MM.1S (cell line): ENCODE results near the gene ACSL4.

Experiments used
- DNase-seq: peaks from one replicate; pipeline ENCODE4 v3.0.0-alpha.2; 2015
- H2AFZ ChIP-seq: fragments of 300-600 bp; sonication (generic); 2 replicates; pipeline ENCODE4 v1.6.0; 2016; ENCODE audit warnings: antibody characterized with exemption, low read length
- H3F3A ChIP-seq: fragments of 300-600 bp; sonication (generic); 2 replicates; pipeline ENCODE4 v1.6.1; 2016; ENCODE audit warnings: mild to moderate bottlenecking, antibody characterized with exemption, low read length, moderate library complexity, mixed read lengths; ENCODE audit not compliant: insufficient read depth
- H3K27ac ChIP-seq: fragments of 300-600 bp; sonication (generic); 2 replicates; pipeline ENCODE4 v1.5.1; 2016; ENCODE audit warnings: mild to moderate bottlenecking, low read length
- H3K27me3 ChIP-seq: fragments of 300-600 bp; sonication (generic); replicated peaks from 2 replicates; pipeline ENCODE4 v1.6.0; 2016; ENCODE audit warnings: low read length; ENCODE audit not compliant: insufficient read depth
- H3K36me3 ChIP-seq: fragments of 300-600 bp; sonication (generic); replicated peaks from 2 replicates; pipeline ENCODE4 v1.6.1; 2016; ENCODE audit warnings: mild to moderate bottlenecking, low read length, mixed read lengths; ENCODE audit not compliant: insufficient read depth
- H3K4me1 ChIP-seq: fragments of 300-600 bp; sonication (generic); 2 replicates; pipeline ENCODE4 v1.6.1; 2016; ENCODE audit warnings: low read length, mixed read lengths
- H3K4me2 ChIP-seq: fragments of 300-600 bp; sonication (generic); 2 replicates; pipeline ENCODE4 v1.6.0; 2016; ENCODE audit warnings: low read depth, low read length
- H3K4me3 ChIP-seq: fragments of 300-600 bp; sonication (generic); 2 replicates; pipeline ENCODE4 v1.5.1; 2016; ENCODE audit warnings: low read length, mixed read lengths
- H3K79me2 ChIP-seq: fragments of 300-600 bp; sonication (generic); 2 replicates; pipeline ENCODE4 v1.6.1; 2016; ENCODE audit warnings: mixed run types, low read length, mixed read lengths
- H3K9ac ChIP-seq: fragments of 300-600 bp; sonication (generic); 2 replicates; pipeline ENCODE4 v1.6.1; 2016; ENCODE audit warnings: low read length, mixed read lengths
- H3K9me2 ChIP-seq: fragments of 300-600 bp; sonication (generic); replicated peaks from 2 replicates; pipeline ENCODE4 v1.6.1; 2016; ENCODE audit warnings: mild to moderate bottlenecking, low read length, mixed read lengths; ENCODE audit not compliant: insufficient read depth
- H3K9me3 ChIP-seq: fragments of 300-600 bp; sonication (generic); replicated peaks from 2 replicates; pipeline ENCODE4 v1.6.1; 2016; ENCODE audit warnings: mild to moderate bottlenecking, low read length, mixed read lengths; ENCODE audit not compliant: insufficient read depth
- H4K20me1 ChIP-seq: fragments of 300-600 bp; sonication (generic); 2 replicates; pipeline ENCODE4 v1.6.1; 2016; ENCODE audit warnings: mild to moderate bottlenecking, low read length, moderate library complexity, mixed read lengths; ENCODE audit not compliant: insufficient read depth
- CTCF ChIP-seq: fragments of 300-600 bp; sonication (generic); IDR thresholded peaks from 2 replicates; pipeline ENCODE4 v1.5.1; 2016; ENCODE audit warnings: antibody characterized with exemption, low read length, mixed read lengths
- EZH2 ChIP-seq: fragments of 300-600 bp; sonication (generic); optimal IDR thresholded peaks from 2 replicates; pipeline ENCODE3; 2017; ENCODE audit warnings: low read depth, mild to moderate bottlenecking, antibody characterized with exemption, low read length, mixed read lengths
- EZH2phosphoT487 ChIP-seq: fragments of 300-600 bp; sonication (generic); IDR thresholded peaks from 2 replicates; pipeline ENCODE4 v1.6.1; 2018; ENCODE audit warnings: antibody characterized with exemption, low read length

The ACSL4 gene

DNA sequence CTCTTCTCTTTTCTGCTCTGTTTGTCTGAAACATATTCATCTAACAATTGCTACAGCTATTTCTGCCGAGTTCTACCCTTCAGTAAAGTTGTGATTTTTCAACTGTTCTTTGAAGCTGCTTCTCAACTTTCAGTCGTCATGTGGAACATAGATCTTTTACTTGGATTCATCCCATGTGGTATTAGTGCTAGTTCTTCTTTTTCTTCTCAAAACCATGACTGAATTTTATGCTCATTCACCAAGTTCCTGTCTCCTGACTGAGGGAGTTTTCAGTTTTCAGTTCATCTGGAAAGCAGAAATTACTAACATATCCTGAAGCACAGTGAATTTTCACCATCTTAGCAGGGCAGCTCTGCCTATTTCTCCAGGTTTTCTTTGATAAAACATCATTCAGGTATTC is 12.1 kb downstream of the ACSL4 start:
- Histone ChIP-seq H4K20me1 (no peaks in the 10 kb centered on the region), H3K4me1 (no peaks in the 10 kb centered on the region), H3K36me3 (no peaks in the 10 kb centered on the region), H3K79me2 (no peaks in the 10 kb centered on the region), H3K4me2 (no peak overlapping the region), H2AFZ (no peak overlapping the region), H3K9me3 (no peaks in the 10 kb centered on the region), H3K4me3 (no peak overlapping the region), H3F3A (no peaks in the 10 kb centered on the region), H3K27ac (no peak overlapping the region), H3K27me3 (no peaks in the 10 kb centered on the region), H3K9me2 (no peaks in the 10 kb centered on the region), H3K9ac (no peak overlapping the region)
- TF ChIP-seq EZH2: no peak
- TF ChIP-seq EZH2phosphoT487: no peak
- TF ChIP-seq CTCF: no peak
- DNase-seq: no peak

DNA sequence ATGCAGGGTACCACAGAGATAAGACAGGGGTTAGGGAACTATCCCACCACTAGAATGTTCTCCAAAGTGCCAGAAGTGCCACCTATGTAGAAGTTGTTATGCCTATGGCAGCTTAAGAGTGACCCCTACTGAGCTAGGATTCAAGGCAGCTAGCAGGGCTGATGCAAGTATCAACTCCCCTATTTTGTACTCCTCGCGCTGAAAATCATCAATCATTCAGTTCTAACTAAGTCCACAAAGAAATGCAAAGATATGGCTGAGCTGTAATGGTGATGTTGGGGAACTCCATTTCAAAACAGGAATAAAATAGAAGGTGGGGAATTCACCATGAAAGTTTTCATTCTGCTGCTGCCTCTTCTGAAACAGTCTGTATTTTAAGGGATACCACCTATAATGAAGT is 13.8 kb downstream of the ACSL4 start:
- Histone ChIP-seq H3K4me3 (no peak overlapping the region), H3K36me3 (no peaks in the 10 kb centered on the region), H3K27me3 (no peaks in the 10 kb centered on the region), H3F3A (no peaks in the 10 kb centered on the region), H3K4me1 (no peaks in the 10 kb centered on the region), H3K9ac (no peak overlapping the region), H3K4me2 (no peak overlapping the region), H3K79me2 (no peaks in the 10 kb centered on the region), H3K9me3 (no peaks in the 10 kb centered on the region), H3K9me2 (no peaks in the 10 kb centered on the region), H3K27ac (no peak overlapping the region), H2AFZ (no peak overlapping the region), H4K20me1 (no peaks in the 10 kb centered on the region)
- no peak for DNase-seq
- TF ChIP-seq EZH2phosphoT487 (no peak), CTCF (no peak), EZH2 (no peak)

DNA sequence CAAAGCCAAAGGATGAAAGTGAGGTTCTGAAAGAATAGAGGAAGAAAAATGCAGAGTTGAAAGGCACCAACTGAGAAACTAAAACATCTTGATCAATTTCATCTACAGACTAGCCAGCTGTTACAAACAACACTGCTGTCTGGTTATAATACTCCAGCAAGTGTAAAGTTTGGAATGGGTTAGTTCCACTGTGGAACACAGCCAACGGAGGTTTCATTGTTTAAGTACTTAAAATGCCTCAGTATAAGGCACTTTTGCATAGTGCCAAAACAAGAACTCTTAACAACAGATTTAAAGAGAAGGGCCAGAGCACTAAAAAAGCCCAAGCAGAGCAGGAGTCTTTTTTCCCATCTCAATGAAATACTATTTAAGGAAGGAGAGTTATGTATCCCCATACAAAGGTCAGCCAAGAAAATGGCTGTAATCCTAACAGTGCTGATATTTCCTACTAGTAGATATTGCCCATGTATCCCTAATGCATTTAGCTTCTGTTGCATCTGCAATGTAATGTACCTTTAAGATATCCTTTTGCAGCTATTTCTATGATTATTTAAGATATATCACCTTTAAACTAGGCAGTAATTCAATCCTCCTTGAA is 16.5 kb downstream of the ACSL4 start:
- no peak for TF ChIP-seq EZH2
- no peaks in the 10 kb centered on the region for H3K36me3 ChIP-seq
- H3K9ac ChIP-seq: no peak overlapping the region
- H2AFZ ChIP-seq: no peak overlapping the region
- H4K20me1 ChIP-seq: no peaks in the 10 kb centered on the region
- DNase-seq: no peak
- H3K27ac ChIP-seq: no peak overlapping the region
- H3F3A ChIP-seq: no peaks in the 10 kb centered on the region
- H3K9me3 ChIP-seq: no peaks in the 10 kb centered on the region
- no peaks in the 10 kb centered on the region for H3K4me1 ChIP-seq
- peaks cover 5% of the 10 kb centered on the region; the same call in 1 of the 2 replicates for H3K79me2 ChIP-seq
- no peak overlapping the region for H3K4me2 ChIP-seq
- H3K9me2 ChIP-seq: no peaks in the 10 kb centered on the region
- no peaks in the 10 kb centered on the region for H3K27me3 ChIP-seq
- no peak overlapping the region for H3K4me3 ChIP-seq

GRCh38 chrX:109714340-109714958 is 18.6 kb downstream of the ACSL4 start:
- DNase-seq: no peak
- Histone ChIP-seq H3K9ac (no peak overlapping the region), H2AFZ (no peak overlapping the region), H3K4me1 (0 out of 2 replicates have a peak, but pooled peaks cover 7% of the 10 kb centered on the region), H3K36me3 (no peaks in the 10 kb centered on the region), H3K27ac (no peak overlapping the region), H4K20me1 (no peaks in the 10 kb centered on the region), H3K4me3 (no peak overlapping the region), H3K9me3 (no peaks in the 10 kb centered on the region), H3K4me2 (no peak overlapping the region), H3K79me2 (peaks cover 6% of the 10 kb centered on the region; the same call in 1 of the 2 replicates), H3F3A (no peaks in the 10 kb centered on the region), H3K27me3 (no peaks in the 10 kb centered on the region), H3K9me2 (no peaks in the 10 kb centered on the region)
- no peak for TF ChIP-seq EZH2
- no peak for TF ChIP-seq EZH2phosphoT487
- no peak for TF ChIP-seq CTCF
